GM21619 (cell line): ENCODE data around the gene TTLL11.

Experiments
- ATAC-seq: cut with Tn5 transposase; IDR thresholded peaks from one replicate; pipeline ENCODE4 v1.9.1; 2021; ENCODE audit not compliant: unreplicated experiment

TTLL11 gene

DNA sequence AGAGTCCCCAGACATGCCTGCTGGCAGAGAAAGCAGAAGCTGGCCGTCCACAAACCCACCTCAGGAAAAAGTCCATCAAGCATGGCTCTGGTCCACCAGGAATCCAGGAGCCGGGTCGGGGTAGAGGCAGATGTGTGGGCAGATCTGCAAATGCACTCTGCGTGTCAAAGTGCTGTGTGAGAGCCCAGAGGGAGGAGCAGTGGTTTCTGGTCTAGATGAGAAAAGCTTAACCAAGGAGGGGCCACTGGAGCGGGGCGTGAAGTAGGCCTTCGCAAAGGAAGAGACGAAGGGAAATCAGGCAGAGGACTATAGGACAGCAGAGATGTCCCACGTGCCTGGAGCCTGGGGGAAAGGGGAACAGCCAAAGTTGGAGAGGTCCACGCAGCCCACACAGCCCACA is 40.0 kb downstream of the TTLL11 start:
- ATAC-seq, result no peak

DNA sequence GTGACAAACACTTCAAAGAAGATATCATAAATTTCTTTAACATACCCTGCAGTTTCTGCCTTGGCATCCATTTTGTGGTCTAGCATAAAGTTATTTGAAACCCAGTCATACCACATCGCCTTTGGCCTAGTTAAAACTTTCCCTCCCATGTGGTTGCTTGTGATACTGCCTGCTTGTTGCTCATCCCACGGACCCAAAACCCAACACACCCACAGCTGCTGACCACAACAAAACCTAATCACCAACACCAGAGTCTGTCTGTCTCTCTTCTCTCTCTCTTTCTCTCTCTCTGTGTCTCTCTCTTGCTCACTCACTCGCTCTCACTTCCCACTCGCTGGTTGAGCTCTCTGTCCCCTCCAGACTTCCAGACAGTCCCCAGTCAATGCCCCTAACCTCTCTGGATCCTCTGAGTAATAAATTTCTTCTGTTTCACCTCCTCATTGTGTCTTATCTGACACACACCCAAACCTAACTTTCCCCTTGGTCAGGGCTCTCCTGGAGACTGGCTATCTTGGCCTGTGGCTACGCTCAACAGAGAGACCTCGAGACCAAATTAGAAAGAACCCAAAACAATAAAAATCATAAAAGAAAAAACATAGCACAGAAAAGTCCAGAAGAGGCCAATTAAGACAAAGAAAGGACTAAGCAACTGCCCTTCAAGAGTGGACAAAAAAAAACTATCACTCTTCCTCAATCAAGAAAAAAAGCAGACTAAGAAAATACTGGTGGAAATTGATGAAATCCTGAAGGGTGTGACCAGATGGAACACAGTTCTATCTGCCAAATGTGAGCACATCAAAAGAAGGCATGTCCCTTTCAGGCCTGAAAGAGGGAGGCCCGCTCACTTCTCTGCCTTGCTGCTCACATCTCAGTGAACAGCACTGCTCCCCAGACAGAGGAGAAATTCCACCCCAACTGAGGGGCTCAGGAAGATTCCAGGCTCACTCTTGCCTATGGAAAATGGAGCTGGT is 41.5 kb downstream of the TTLL11 start:
- ATAC-seq, result no peak

DNA sequence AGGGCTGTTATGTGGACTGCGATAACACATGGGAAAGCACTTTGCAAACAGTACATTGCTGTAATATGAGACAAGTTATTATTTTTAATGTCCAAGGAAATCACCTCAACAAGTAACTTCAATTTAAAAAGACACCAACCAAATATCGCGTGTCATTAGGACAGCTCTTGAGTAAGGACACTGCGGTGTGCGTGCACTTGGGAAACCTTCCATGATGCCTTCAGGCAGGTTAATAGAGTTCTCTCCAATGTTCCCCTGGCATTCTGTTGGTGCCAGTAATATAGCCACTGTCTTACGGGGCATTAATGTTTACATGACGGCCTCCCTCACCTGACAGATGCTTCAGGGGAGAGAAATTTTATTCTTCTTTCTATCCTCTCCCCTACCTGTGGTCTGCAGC is 42.9 kb downstream of the TTLL11 start:
- no peak for ATAC-seq

DNA sequence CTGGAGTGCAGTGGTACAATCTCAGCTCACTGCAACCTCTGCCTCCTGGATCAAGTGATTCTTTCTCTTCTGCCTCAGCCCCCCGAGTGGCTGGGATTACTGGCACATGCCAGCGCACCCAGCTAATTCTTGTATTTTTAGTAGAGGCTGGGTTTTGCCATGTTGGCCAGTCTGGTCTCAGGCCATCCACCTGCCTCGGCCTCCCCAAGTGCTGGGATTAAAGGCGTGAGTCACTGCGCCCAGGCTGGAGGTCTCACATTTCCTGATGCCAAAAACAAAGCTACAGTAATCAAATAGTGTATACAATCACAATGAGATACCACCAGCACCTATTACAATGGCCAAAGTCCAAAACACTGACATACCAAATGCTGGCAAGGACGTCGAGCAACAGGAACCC is 51.1 kb downstream of the TTLL11 start:
- ATAC-seq, result no peak

DNA sequence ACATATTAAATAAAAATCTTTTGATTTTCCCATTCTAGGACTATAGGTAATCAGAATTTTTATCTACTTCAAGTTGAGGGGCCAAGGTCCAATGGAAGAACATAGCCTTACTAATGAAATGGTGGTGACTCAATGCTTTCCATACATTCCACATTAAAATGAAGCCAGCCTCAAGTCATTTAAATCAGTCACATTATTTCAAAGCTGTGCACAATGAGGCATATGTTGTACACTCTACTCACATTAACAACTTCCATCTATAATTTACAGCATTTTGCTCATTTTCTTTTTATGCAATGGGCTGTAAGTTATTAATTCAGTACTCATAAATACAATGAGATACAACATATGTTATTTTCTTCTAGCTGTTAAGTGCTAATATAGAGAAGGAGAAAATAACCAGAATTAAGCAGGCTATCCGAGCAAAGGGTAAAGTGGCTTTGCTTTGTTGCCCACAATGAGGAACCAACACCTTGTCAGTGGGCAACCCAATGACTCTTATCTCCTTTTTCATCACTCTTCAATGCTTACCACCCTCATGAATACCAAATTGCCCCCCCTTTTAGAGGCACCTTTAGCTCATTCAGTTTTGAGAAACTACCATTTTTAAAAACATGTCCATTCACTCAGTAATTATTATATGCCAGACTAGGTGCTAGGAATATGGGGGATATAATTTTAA is 52.4 kb downstream of the TTLL11 start:
- no peak for ATAC-seq

DNA sequence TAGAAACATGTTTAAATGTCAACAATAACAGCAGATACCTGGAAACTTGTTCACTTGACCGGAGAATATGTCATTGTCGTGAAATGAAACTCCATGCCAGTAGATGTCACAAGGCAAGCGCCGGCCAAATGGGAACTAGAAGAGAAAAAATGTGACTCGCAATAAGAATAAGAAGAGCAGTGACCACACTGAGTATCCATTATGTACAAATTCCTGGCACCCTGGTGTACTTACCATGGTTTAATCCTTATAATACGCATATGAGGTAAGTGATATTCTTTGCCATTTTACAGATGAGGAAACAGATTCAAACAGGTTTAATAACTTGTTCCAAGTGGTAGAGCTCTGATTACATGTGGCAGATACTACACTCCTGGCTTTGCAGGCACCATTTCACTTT is 53.9 kb downstream of the TTLL11 start:
- ATAC-seq, result no peak

DNA sequence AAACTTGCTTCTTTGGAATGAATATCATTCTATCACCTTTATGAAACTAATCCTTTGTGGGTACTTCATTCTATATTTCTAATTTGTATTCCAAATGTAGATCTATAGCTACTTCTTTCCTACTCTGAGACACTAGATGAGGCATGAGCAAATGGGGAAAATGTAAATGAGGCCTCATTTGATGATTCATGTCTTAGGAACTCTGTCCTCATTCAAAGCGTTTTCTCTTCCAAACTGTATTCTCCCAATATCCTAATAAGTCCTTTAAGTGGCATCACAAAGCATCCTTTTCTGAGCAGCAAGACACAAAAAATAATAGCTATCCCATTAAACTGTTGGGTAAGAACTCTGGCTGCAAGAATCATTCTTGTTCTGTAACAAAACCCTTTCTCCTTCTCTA is 56.1 kb downstream of the TTLL11 start:
- no peak for ATAC-seq

DNA sequence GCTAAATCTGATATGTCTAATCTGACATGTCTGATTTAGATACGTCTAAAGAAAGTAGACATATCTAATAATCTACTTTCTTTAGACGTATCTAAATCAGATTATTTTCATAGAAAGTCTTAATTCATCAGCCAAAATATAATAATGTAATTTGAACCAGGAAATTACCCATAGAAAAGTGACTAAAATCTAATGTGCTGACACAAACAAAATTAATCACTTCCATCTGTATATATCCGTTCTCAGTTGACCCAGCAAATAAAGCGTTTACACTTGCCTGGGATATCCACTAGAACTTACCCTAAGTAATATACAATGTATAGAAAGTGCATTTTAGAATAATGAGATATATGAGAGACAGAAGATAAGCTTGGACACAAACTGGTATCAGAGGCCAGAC is 56.7 kb downstream of the TTLL11 start:
- no peak for ATAC-seq

DNA sequence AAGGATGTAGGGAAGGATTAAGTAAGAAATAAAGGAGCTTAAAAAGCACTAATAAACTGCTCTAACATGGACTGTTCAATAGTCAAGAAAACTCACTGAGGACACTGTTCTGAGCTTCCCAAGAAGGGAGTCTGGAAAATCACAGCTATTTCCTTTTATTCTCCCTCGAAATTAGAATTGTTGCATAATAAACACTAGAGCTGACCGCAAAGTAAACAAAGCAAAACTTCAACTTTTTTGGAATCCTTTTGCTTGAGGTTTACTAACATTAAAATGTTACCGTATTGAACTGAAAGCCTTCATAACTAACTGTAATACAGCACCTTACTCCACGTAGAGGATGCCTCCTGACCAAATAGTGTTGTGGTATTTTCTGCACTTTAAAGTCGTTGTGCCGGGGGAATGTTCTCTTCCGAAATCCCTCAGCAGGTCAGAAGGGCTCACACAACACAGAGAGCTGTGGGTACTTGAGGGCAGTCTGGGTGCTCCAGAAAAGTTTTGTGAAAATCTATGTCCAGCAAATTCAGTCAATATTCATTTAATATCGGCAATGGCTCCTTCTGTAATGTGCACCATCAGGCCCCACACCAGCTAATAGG is 59.2 kb downstream of the TTLL11 start:
- ATAC-seq, result no peak

DNA sequence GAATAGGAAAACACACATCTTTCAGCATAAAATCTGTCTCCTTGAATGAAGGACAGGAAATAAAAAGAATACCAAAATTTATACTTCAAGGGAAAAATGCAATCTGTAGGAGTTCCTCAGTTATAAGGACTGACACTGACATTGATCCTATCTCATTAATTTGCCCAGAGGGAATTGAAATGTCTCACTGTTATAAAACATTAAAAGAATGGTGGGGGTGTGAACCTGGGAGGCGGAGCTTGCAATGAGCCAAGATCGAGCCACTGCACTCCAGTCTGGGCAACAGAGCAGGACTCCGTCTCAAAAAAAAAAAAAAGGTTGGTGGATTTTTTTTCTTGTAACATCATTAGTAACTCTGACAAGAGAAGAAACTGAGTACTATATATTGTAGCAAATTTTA is 60.8 kb downstream of the TTLL11 start:
- ATAC-seq, result no peak

DNA sequence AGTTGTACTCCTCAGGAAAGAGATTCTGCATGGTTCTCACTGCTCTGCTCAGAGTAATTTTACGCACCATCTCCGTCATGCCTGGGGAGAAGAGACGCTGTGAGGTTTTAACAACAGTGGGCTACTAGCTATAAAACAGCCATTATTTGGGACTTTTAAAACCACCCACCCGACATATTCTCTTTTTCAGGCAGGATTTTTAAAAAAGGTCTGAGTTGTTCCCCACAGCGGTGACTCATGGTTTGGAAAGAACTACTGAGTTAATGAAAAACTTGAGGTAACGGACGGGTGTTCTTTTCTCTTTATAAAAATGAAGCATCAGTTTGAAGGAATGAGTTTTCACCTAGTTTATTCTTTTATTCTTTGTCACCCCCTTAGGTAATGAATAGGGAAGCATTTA is 61.3 kb downstream of the TTLL11 start:
- no peak for ATAC-seq

DNA sequence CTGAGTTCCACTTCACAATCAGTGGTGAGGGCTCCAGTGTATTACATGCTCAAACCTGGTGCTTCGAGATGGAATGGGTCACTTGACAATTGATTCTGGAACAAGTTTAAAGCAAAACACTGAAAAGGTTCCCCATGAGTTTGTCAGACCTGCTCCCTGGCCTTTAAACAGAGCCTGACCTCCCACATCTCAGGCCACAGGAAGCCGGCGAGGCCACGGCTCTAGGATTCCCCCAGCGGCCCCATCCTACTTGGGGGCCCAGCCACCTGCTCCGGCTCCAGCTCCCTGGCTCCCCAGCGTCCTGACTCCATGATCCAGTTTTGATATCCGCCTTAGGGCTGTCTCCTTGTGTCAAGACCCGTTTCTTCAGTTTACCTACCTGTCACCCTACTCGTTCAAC is 62.0 kb downstream of the TTLL11 start:
- ATAC-seq, result no peak

DNA sequence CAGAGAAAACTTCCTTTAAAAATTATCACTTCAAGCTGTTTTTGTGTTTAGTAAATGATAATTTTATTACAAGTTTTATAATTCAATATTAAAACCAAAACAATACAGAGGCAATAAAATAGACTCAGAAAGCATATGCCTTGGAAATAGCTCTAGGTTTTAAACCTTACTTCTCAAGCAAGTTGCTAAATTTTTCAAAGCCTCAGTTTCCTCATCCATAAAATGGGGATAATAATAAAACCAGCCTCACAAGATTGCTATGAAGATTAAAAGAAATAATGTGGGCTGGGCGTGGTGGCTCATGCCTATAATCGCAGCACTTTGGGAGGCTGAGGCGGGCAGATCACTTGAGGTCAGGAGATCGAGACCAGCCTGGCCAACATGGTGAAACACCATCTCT is 62.8 kb downstream of the TTLL11 start:
- no peak for ATAC-seq

DNA sequence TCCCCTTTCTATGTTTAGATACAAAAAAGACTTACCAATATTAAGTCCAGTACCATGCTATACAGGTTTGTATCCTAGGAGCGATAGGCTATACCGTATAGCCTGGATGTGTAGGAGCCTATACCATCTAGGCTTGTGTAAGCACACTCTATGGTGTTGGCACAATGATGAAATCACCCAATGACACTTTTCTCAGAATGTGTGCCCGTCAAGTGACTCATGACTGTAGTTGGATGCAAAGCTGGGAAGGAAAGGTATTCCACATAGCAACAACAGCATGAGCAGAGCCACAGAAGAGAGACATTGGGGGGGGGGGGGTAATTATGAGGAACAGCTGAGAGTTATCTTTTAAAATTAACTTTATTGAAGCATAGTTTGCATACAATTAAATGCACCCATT is 63.2 kb downstream of the TTLL11 start:
- no peak for ATAC-seq

DNA sequence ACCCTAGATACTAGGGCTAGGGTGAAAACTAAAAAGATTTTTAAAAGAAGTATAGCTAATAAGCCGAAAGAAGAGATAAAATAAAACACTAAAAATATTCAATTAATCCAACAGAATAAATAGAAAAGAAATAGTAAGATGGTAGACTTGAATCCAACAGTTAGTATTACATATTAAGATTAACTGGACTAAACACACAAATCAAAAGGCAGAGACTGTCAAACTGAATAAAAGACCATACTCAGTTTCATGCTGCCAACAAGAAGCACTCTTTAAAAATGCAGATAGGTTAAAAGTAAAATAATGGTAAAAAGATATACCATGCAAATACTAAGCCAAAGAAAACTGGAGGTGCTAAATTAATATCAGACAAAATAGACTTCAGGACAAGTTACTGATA is 65.0 kb downstream of the TTLL11 start:
- ATAC-seq, result no peak

DNA sequence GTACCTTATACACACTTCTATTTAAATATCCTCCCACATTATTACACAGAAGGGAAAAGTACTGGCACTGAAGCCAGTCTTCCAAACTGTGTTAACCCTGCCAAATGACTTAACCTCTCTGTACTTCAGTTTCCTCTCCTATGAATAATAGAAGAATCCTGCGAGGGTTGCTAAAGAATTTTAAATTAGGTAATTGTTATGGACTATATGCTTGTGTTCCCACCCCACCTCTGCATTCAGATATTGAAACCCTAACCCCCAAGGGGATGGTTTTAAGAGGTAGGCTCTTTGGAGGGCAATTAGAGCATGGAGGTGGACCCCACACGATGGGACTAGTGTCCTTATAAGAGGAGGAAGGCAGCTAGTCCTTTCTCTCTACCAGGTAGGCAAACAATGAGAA is 72.7 kb downstream of the TTLL11 start:
- ATAC-seq, result no peak

DNA sequence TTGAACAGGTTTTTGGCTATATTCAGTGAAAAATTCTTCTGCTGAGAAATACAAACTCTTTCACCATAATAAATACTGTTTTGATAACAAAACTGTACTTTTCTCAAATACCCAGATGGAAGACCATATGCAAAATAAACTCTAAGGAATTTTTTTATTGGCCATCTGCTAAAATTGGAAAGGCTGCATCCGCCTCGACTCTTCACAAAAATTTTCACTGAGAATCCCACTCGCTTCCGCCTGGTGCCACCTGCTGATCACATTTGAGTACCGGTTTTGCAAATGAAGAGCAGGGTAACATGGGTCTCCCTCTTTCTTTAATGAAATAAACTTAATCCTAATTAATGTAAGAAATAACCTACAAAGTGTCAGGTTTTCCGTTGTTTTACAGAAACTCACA is 76.4 kb downstream of the TTLL11 start:
- ATAC-seq, result no peak

DNA sequence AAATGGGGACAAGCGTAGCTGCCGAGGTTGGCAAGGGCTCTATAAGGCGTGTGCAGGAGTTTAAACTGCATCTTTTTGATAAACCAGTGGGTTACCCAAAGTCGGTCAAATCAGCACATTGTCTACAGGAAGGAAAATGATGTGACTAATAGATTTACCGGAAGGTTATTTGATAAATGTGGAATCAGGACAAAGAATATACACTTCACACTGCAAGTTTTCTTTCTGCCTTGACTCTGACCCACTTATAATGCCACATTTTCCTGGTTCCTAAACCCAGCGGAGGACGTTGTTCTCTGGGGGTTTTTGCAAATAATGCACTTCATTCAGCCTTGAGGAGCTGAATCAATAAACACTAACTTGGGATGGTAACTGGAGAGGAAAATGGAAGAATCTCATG is 76.8 kb downstream of the TTLL11 start:
- no peak for ATAC-seq

DNA sequence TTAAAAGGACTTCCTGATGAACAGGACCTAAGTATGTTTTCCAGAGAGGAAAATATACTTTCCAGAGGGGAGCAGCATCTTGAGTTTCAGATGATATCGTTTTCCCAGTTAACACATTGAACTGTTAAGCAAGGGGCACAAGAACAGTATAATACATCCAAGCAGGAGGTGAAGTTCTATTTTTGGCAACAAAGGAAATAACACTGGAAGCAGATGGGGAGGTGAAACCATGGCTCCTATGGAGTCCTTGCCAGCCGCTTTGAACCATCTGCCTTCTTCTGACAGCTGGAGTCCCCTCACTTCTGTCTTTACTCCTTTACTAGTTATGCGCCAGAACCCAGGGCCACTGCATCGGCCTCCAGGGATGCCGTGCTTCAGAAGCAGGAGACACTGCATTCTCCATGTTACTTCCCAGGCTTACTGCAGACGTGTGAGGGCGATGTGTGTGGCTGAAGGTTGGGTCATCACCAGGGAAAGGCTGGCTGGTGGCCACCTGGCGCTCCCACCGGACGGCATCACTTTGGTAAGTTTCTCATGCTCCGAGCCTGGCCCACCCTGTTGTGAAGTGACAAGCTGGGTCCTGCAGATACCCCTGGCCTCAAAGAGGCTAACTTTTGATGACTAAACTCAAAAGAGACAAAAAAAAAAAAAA is 77.8 kb downstream of the TTLL11 start:
- ATAC-seq, result no peak

DNA sequence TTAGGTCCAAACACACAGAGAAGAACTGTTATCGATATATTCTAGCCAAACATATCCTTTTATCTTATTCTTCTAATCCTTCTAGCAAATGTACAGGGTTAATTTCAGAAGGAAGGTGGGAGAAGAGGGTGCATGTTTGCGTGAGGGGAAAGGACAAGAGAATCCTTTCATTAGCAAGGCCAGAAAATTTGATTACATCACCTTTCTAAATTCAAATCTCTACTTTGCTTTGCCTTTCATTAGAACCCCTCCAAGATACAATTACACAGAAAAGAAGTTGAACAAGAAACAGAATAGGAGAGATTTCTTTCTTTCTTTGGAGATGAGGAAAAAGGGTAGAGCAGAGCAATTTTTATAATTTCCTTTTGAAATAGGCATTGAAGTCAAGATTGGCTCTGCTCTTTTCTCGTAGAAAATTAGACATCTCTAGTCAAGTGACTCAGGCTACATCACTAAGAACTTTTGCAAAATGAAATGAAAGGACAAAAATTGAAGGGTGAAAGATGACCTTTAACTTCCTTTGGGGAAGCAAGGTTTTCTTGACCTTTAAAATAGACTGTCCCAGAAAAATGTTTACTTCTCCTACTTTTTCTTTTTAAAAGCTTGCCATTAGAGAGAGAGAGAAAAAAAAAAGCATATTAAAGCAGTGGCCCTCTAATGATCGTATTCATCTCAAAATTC is 81.2 kb downstream of the TTLL11 start:
- no peak for ATAC-seq

DNA sequence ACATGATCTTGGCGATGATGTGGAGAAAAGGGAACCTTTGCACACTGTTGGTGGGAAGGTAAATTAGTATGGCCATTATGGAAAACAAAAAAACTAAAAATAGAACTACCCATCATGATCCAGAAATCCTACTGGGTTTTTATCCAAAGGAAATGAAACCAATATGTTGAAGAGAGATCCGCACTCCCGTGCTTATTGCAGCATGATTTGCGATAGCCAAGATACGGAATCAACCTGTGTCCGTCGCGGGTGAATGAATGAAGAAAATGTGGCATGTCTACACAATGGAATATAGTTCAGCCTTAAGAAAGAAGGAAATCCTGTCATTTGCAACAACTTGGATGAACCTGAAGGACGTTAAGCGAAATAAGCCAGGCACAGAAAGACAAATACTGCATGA is 84.5 kb downstream of the TTLL11 start:
- no peak for ATAC-seq
